ENCODE results near the gene DGKE. TPM values are rescaled to one million over a fixed set of nuclear protein-coding genes. Genes with fewer than 3 reads are reported as not detected.

The DGKE gene
- total and polyA plus RNA-seq, 2 donors (not counting 3 experiments of a cell fraction or from before 2014, with no cell fraction given): 4.9 to 22.9 TPM

- no peaks in the 10 kb centered on the region for H3K36me3 ChIP-seq (ENCODE audit: control insufficient read depth in 2 of 2, extremely low read depth in 1 of 2, insufficient read depth in 2 of 2, low read length in 2 of 2)
- H3K4me3 ChIP-seq (replicated peaks in 1 of 3; ENCODE audit: insufficient read depth in 1 of 3, low read depth in 1 of 3, low read length in 3 of 3): no peak overlapping the region
- no peak for TF ChIP-seq FOS (IDR thresholded peaks at IDR 0.05; ENCODE audit: borderline replicate concordance, insufficient read depth, low read length)
- TF ChIP-seq EZH2 (IDR thresholded peaks at IDR 0.05; ENCODE audit: borderline replicate concordance, low read depth, low read length, severe bottlenecking): no peak
- TF ChIP-seq POLR2A (IDR thresholded peaks at IDR 0.05; ENCODE audit: low read depth, low read length): no peak
- no peak for TF ChIP-seq CTCF (IDR thresholded peaks at IDR 0.05; ENCODE audit: extremely low read depth in 1 of 2, insufficient read depth in 1 of 2, low read depth in 1 of 2, low read length in 2 of 2)
- TF ChIP-seq MAX (IDR thresholded peaks at IDR 0.05; ENCODE audit: insufficient read depth, insufficient read length): no peak
- TF ChIP-seq GATA2 (IDR thresholded peaks at IDR 0.05; ENCODE audit: insufficient read depth, insufficient read length, low read depth, low read length): no peak
- TF ChIP-seq POLR2AphosphoS5 (IDR thresholded peaks at IDR 0.05; ENCODE audit: insufficient read depth, low read depth, low read length): no peak
- TF ChIP-seq MYC (IDR thresholded peaks at IDR 0.05; ENCODE audit: low read depth, low read length): no peak
- no peak for TF ChIP-seq JUN (IDR thresholded peaks at IDR 0.05; ENCODE audit: borderline replicate concordance, insufficient read depth, insufficient read length, low read depth)
- no peak for FAIRE-seq
- no peaks in the 10 kb centered on the region for H3K4me1 ChIP-seq (ENCODE audit: control insufficient read depth, extremely low read depth, insufficient read depth, low read length)
- dilution Hi-C loops (cut with MboI; ENCODE audit: extremely low pct_ligation_motif_present, low sequenced_read_pairs): no loop called here
- no peaks in the 10 kb centered on the region for H4K20me1 ChIP-seq (replicated peaks; ENCODE audit: control insufficient read depth, extremely low read depth, insufficient read depth, low read length)
- H3K9ac ChIP-seq (replicated peaks; ENCODE audit: extremely low read depth, insufficient read depth, low read length): no peak overlapping the region
- no TSS peak for BruUV-seq (replicated peaks)
- H3K9me3 ChIP-seq (replicated peaks; ENCODE audit: control insufficient read depth, insufficient read depth, low read length): no peaks in the 10 kb centered on the region
- H3K4me2 ChIP-seq (ENCODE audit: insufficient read depth, low read length): no peak overlapping the region
- CTCF ChIA-PET: no interaction called here
- DNase-seq (ENCODE audit: low read depth, low spot score): no peak
- H3K9me1 ChIP-seq (replicated peaks; ENCODE audit: control insufficient read depth, extremely low read depth, insufficient read depth, low read length): no peaks in the 10 kb centered on the region
- no peak overlapping the region for H2AFZ ChIP-seq (ENCODE audit: low read depth, low read length)
- H3K79me2 ChIP-seq (ENCODE audit: control insufficient read depth, insufficient read depth, low read length): no peaks in the 10 kb centered on the region
- intact Hi-C loops (cut with micrococcal nuclease): loop anchor here (1.0 kb wide), 1 partner anchor 32 kb away; no protein-coding TSS in a partner anchor
- no peaks in the 10 kb centered on the region for H3K27me3 ChIP-seq (ENCODE audit: control insufficient read depth in 2 of 2, insufficient read depth in 2 of 2, low read length in 2 of 2)
- POLR2A ChIA-PET: no interaction called here
- no peak overlapping the region for H3K27ac ChIP-seq (ENCODE audit: insufficient read depth, low read depth, low read length)
Observed at GRCh38 chr17:56809820-56810179, 24.2 kb upstream of the DGKE start.

Data from endothelial cell of umbilical vein (primary cell).